Measurements from ENCODE around the gene UTP3. TPM values are rescaled to one million over a fixed set of nuclear protein-coding genes. Genes with fewer than 3 reads are reported as not detected.

The UTP3 gene
- total and polyA plus RNA-seq, 12 donors = 14.9 to 51.1 (median 32.3) TPM

GRCh38 chr4:70651864-70652506, 36.3 kb upstream of the UTP3 start:
- Histone ChIP-seq H3K9me3 (replicated peaks in 1 of 3) (no peaks in the 10 kb centered on the region), H3K27ac (no peak overlapping the region), H3K36me3 (replicated peaks in 1 of 2) (no peaks in the 10 kb centered on the region), H3K27me3 (no peaks in the 10 kb centered on the region), H3K4me3 (no peak overlapping the region), H3K4me1 (replicated peaks in 1 of 2) (no peaks in the 10 kb centered on the region)
- no peak for TF ChIP-seq POLR2A (IDR thresholded peaks at IDR 0.05)
- TF ChIP-seq, protein P1, sequence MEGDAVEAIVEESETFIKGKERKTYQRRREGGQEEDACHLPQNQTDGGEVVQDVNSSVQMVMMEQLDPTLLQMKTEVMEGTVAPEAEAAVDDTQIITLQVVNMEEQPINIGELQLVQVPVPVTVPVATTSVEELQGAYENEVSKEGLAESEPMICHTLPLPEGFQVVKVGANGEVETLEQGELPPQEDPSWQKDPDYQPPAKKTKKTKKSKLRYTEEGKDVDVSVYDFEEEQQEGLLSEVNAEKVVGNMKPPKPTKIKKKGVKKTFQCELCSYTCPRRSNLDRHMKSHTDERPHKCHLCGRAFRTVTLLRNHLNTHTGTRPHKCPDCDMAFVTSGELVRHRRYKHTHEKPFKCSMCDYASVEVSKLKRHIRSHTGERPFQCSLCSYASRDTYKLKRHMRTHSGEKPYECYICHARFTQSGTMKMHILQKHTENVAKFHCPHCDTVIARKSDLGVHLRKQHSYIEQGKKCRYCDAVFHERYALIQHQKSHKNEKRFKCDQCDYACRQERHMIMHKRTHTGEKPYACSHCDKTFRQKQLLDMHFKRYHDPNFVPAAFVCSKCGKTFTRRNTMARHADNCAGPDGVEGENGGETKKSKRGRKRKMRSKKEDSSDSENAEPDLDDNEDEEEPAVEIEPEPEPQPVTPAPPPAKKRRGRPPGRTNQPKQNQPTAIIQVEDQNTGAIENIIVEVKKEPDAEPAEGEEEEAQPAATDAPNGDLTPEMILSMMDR (IDR thresholded peaks at IDR 0.05) = peak; percentile 42 to 79 (median 66)
- WGBS, 4 donors = 2 to 6% (median 5%) methylated on average over 4 of the region's 4 CpGs
- DNase-seq = peak in 1 of 7 donors; percentile 4
- intact Hi-C loops (cut with DNase I) = no loop called here

- Histone ChIP-seq H3K27ac (no peak overlapping the region), H3K9me3 (replicated peaks in 1 of 3) (no peaks in the 10 kb centered on the region), H3K27me3 (no peaks in the 10 kb centered on the region), H3K4me1 (replicated peaks in 1 of 2) (no peaks in the 10 kb centered on the region), H3K36me3 (replicated peaks in 1 of 2) (no peaks in the 10 kb centered on the region), H3K4me3 (no peak overlapping the region)
- intact Hi-C loops (cut with DNase I) = no loop called here
- 60 to 69% (median 68%) methylated on average over 5 of the region's 5 CpGs for WGBS, 4 donors
- no peak for TF ChIP-seq POLR2A (IDR thresholded peaks at IDR 0.05)
- TF ChIP-seq, protein P1 (IDR thresholded peaks at IDR 0.05) = no peak
- DNase-seq = no peak
These were observed 33.7 kb upstream of the UTP3 start for GRCh38 chr4:70654605-70655011.

- H3K36me3 ChIP-seq (replicated peaks in 1 of 2) = no peaks in the 10 kb centered on the region
- no peaks in the 10 kb centered on the region for H3K9me3 ChIP-seq (replicated peaks in 1 of 3)
- WGBS, 4 donors = 76 to 81% (median 77%) methylated on average over 5 of the region's 5 CpGs
- no peaks in the 10 kb centered on the region for H3K4me1 ChIP-seq (replicated peaks in 1 of 2)
- no peaks in the 10 kb centered on the region for H3K27me3 ChIP-seq
- TF ChIP-seq POLR2A (IDR thresholded peaks at IDR 0.05) = no peak
- TF ChIP-seq, protein P1 (IDR thresholded peaks at IDR 0.05) = no peak
- intact Hi-C loops (cut with DNase I) = no loop called here
- H3K4me3 ChIP-seq = no peak overlapping the region
- no peak overlapping the region for H3K27ac ChIP-seq
- no peak for DNase-seq
These were observed 31.0 kb upstream of the UTP3 start for GRCh38 chr4:70657326-70657725.

GRCh38 chr4:70658418-70658817, 29.9 kb upstream of the UTP3 start:
- intact Hi-C loops (cut with DNase I) = no loop called here
- Histone ChIP-seq H3K27ac (no peak overlapping the region), H3K4me1 (replicated peaks in 1 of 2) (no peaks in the 10 kb centered on the region), H3K27me3 (no peaks in the 10 kb centered on the region), H3K4me3 (no peak overlapping the region), H3K36me3 (replicated peaks in 1 of 2) (no peaks in the 10 kb centered on the region), H3K9me3 (replicated peaks in 1 of 3) (no peaks in the 10 kb centered on the region)
- TF ChIP-seq, protein P1 (IDR thresholded peaks at IDR 0.05) = no peak
- DNase-seq = no peak
- 52 to 58% (median 56%) methylated on average over 3 of the region's 3 CpGs for WGBS, 4 donors

Measured in adrenal gland (tissue), 12 donors.